GM12875 (cell line): ENCODE results near the gene MRGPRE.

Experiments
- H3K4me3 ChIP-seq: one replicate; pipeline ENCODE4 v1.5.1; 2011; ENCODE audit warnings: low read depth, low read length, control low read depth
- TF ChIP-seq, protein P1 (sequence below): IDR thresholded peaks from 2 replicates; pipeline ENCODE4 v1.5.1; 2011; ENCODE audit warnings: low read depth, mild to moderate bottlenecking, control low read depth, inconsistent platforms, low read length, moderate library complexity, borderline replicate concordance; ENCODE audit not compliant: insufficient read depth

MRGPRE gene

DNA sequence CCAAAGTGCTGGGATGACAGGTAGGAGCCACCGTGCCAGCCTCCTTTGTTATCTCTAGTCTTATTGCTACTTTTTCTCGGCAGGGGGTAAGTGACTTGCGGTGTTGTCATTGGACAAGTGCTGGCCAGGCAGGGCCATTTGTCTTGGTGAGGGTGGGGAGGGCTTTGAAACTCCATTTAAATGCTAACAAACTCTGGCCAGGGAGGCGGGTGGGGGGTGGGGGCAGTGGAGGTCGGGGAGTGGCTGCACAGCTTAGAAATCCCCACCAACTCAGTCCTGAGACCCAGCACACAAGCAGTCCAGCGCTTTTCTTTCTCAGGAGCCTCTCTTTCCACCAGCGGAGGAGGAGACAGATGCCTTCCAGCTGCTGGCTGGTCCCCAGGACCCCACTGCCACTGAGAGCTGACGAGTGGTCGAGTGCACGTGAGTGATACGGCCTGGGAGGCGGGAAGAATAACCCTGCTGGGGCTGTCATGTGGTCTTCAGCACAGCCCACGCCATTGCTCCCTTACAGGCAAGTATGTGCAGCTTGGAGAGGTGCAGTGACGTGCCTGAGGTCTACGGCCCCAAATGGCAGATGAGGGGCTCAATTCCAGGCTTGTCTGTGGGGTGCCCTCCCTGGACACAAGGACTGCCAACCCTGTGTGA is 42.9 kb downstream of the MRGPRE start:
- TF ChIP-seq, protein P1, sequence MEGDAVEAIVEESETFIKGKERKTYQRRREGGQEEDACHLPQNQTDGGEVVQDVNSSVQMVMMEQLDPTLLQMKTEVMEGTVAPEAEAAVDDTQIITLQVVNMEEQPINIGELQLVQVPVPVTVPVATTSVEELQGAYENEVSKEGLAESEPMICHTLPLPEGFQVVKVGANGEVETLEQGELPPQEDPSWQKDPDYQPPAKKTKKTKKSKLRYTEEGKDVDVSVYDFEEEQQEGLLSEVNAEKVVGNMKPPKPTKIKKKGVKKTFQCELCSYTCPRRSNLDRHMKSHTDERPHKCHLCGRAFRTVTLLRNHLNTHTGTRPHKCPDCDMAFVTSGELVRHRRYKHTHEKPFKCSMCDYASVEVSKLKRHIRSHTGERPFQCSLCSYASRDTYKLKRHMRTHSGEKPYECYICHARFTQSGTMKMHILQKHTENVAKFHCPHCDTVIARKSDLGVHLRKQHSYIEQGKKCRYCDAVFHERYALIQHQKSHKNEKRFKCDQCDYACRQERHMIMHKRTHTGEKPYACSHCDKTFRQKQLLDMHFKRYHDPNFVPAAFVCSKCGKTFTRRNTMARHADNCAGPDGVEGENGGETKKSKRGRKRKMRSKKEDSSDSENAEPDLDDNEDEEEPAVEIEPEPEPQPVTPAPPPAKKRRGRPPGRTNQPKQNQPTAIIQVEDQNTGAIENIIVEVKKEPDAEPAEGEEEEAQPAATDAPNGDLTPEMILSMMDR: no peak
- H3K4me3 ChIP-seq: no peak overlapping the region

DNA sequence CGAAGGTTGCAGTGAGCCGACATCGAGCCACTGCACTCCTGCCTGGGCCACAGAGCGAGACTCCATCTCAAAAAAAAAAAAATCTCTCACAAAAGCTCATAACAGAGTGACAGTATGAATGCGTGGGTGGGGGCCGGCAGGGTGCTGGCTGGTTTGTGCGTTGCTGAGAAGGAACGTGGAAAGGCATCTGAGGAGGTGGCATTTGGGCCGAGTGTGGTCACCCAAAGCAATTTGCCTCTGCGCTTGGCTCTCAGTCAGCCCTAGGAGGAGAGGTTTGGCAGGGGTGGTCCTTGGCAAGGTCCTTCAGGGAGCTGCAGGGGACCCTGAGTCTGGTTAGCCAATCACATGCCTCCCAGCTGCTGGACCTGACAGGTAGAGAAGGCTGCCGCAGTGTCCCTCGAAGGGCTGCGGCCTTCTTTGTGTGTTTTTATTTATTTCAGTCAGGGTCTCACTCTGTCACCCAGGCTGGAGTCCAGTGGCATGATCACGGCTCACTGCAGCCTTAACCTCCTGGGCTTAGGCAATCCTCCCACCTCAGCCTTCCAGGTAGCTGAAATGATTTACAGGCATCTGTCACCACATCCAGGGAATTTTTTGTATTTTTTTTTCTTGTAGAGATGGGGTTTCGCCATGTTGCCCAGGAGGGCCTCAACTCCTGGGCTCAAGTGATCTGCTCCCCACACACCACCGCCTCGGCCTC is 43.6 kb downstream of the MRGPRE start:
- TF ChIP-seq, protein P1: no peak
- H3K4me3 ChIP-seq: no peak overlapping the region

- TF ChIP-seq, protein P1: no peak
- H3K4me3 ChIP-seq: no peak overlapping the region
These were observed 45.9 kb downstream of the MRGPRE start for GRCh38 chr11:3186166-3186953.

- TF ChIP-seq, protein P1: no peak
- no peak overlapping the region for H3K4me3 ChIP-seq
These were observed 47.4 kb downstream of the MRGPRE start for GRCh38 chr11:3184732-3185347.

- H3K4me3 ChIP-seq: no peak overlapping the region
- TF ChIP-seq, protein P1: no peak
These were observed 48.7 kb downstream of the MRGPRE start for GRCh38 chr11:3183523-3183922.

DNA sequence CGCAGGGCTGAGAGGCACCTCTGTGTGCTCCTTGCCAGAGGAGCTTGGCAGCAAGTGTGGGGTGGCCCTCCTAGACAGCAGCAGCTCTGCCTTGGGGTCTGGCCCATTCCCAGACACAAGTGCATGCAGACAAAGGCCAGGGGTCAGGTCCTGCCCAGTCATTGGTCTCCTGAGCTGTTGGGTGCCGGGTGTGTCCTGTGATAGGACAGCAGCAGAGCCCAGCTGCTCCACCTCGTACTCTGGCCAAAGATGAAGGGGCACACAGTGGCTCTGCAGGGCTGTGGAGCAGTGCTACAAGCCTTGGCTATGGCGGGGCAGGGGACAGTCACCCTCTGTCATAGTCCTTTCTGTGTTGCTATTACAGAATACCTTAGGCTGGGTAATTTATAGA is 49.8 kb downstream of the MRGPRE start:
- TF ChIP-seq, protein P1: no peak
- H3K4me3 ChIP-seq: no peak overlapping the region
